ENCODE measurements around the gene LRRIQ3. TPM values are rescaled to one million over a fixed set of nuclear protein-coding genes. Genes with fewer than 3 reads are reported as not detected.

LRRIQ3 gene
- total RNA-seq, 1 experiment from 2014 or later, result 0.85 TPM

GRCh38 chr1:74199504-74199903, 1.5 kb upstream of the LRRIQ3 start:
- Histone ChIP-seq H3K4me3 (ENCODE audit: low read depth in 2 of 2, low read length in 2 of 2) (no peak overlapping the region), H3K27ac (ENCODE audit: low read length) (no peak overlapping the region), H3K9me3 (ENCODE audit: control insufficient read depth, insufficient read depth, low read depth, low read length) (no peaks in the 10 kb centered on the region), H3K4me1 (ENCODE audit: control insufficient read depth, insufficient read depth, low read length) (peaks cover 3% of the 10 kb centered on the region; the same call in 1 of the 2 replicates), H3K27me3 (ENCODE audit: control insufficient read depth, insufficient read depth, low read length) (no peaks in the 10 kb centered on the region), H3K36me3 (ENCODE audit: control insufficient read depth, insufficient read depth, low read length) (no peaks in the 10 kb centered on the region; the same call in 1 of the 2 replicates)
- TF ChIP-seq REST (IDR thresholded peaks at IDR 0.05; ENCODE audit: insufficient read depth in 1 of 2, low read depth in 2 of 2, low read length in 1 of 2), result no peak
- no peak for TF ChIP-seq SIN3A (IDR thresholded peaks at IDR 0.05; ENCODE audit: borderline replicate concordance, insufficient read depth, low read depth, low read length)
- no peak for DNase-seq (ENCODE audit: low read depth, low spot score)
- no TSS peak for BruUV-seq (replicated peaks)
- in situ Hi-C loops (cut with HindIII; ENCODE audit: low pct_unique_long_range_greater_than_20kb, low sequenced_read_pairs), result no loop called here
- intact Hi-C loops (cut with micrococcal nuclease; ENCODE audit: unreplicated experiment), result no loop called here
- ChIA-PET CTCF (no interaction called here), POLR2A (no interaction called here)
- ATAC-seq, result no peak

- Histone ChIP-seq H3K27me3 (ENCODE audit: control insufficient read depth, insufficient read depth, low read length) (no peaks in the 10 kb centered on the region), H3K27ac (ENCODE audit: low read length) (peak overlapping the region; percentile 94), H3K36me3 (ENCODE audit: control insufficient read depth, insufficient read depth, low read length) (no peaks in the 10 kb centered on the region; the same call in 1 of the 2 replicates), H3K4me3 (ENCODE audit: low read depth in 2 of 2, low read length in 2 of 2) (peak overlapping the region; percentile 93 to 94), H3K9me3 (ENCODE audit: control insufficient read depth, insufficient read depth, low read depth, low read length) (no peaks in the 10 kb centered on the region), H3K4me1 (ENCODE audit: control insufficient read depth, insufficient read depth, low read length) (peaks cover 3% of the 10 kb centered on the region; the same call in 1 of the 2 replicates)
- in situ Hi-C loops (cut with HindIII; ENCODE audit: low pct_unique_long_range_greater_than_20kb, low sequenced_read_pairs), result no loop called here
- ChIA-PET POLR2A (no interaction called here), CTCF (no interaction called here)
- ATAC-seq (no peak), DNase-seq (ENCODE audit: low read depth, low spot score) (no peak)
- intact Hi-C loops (cut with micrococcal nuclease; ENCODE audit: unreplicated experiment), result no loop called here
- no TSS peak for BruUV-seq (replicated peaks)
- TF ChIP-seq TCF7L2 (IDR thresholded peaks at IDR 0.05; ENCODE audit: low read depth, low read length) (no peak), REST (IDR thresholded peaks at IDR 0.05; ENCODE audit: insufficient read depth in 1 of 2, low read depth in 2 of 2, low read length in 1 of 2) (no peak), POLR2AphosphoS5 (IDR thresholded peaks at IDR 0.05; ENCODE audit: low read depth, low read length) (no peak), SIN3A (IDR thresholded peaks at IDR 0.05; ENCODE audit: borderline replicate concordance, insufficient read depth, low read depth, low read length) (no peak), CTCF (IDR thresholded peaks at IDR 0.05) (no peak)
Observed at GRCh38 chr1:74197255-74197654, 721 bp downstream of the LRRIQ3 start.

Data from Panc1 (cell line).